ENCODE results near the gene CD99L2. TPM values are rescaled to one million over a fixed set of nuclear protein-coding genes. Genes with fewer than 3 reads are reported as not detected.

The CD99L2 gene
- total and polyA plus RNA-seq, 10 donors: 8.2 to 51.8 (median 31.8) TPM

DNA sequence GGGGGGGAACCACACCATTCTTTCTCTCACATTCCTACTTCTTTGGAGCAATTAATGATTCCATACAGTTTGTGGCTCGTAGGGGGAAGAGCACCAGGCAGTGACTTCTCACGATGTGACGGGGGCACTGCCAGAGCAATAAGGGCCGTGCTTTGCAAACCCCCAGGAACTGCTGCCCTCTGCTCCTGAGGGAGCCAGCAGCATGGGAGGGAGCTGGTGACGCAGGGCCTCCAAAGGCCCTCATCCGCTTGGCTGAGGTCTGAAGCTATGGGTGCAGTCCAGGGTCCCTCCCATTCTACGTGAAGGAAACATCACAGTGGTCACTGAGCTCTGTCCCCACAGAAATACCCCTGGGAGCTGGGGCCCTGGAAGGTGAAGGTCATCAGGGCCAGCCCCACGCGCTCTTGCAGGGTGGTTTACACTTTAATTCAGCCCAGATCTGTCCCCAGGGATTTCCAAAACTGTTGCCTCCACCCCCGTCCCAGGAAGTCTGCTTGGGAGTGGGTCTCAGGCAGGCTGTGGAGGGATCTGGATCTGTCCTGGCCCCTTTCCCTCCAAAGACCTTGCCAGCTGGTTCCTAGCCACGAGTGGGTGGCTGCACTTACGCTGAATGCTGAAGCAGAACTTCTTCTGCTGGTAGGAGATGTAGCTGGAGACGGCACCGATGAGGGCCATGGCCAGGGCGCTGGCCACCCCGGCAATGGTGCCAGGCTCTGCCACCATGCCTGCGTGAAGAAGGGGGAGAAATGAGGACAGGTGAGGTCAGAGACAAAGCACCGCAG, 122.7 kb downstream of the CD99L2 start:
- intact Hi-C loops (cut with DNase I; ENCODE audit: low total_unique reads): no loop called here
- no peak overlapping the region for H3K4me3 ChIP-seq
- H3K4me1 ChIP-seq: peaks cover 0 to 5% (median 0%) of the 10 kb centered on the region in 6 donors
- H3K27ac ChIP-seq: no peak overlapping the region
- H3K27me3 ChIP-seq (replicated peaks in 1 of 7): no peaks in the 10 kb centered on the region
- no peaks in the 10 kb centered on the region for H3K9me3 ChIP-seq
- peaks cover 0 to 23% (median 0%) of the 10 kb centered on the region in 6 donors for H3K36me3 ChIP-seq
- TF ChIP-seq POLR2AphosphoS5 (IDR thresholded peaks at IDR 0.05) (no peak), POLR2A (IDR thresholded peaks at IDR 0.05) (no peak)
- TF ChIP-seq, protein P1, sequence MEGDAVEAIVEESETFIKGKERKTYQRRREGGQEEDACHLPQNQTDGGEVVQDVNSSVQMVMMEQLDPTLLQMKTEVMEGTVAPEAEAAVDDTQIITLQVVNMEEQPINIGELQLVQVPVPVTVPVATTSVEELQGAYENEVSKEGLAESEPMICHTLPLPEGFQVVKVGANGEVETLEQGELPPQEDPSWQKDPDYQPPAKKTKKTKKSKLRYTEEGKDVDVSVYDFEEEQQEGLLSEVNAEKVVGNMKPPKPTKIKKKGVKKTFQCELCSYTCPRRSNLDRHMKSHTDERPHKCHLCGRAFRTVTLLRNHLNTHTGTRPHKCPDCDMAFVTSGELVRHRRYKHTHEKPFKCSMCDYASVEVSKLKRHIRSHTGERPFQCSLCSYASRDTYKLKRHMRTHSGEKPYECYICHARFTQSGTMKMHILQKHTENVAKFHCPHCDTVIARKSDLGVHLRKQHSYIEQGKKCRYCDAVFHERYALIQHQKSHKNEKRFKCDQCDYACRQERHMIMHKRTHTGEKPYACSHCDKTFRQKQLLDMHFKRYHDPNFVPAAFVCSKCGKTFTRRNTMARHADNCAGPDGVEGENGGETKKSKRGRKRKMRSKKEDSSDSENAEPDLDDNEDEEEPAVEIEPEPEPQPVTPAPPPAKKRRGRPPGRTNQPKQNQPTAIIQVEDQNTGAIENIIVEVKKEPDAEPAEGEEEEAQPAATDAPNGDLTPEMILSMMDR (IDR thresholded peaks at IDR 0.05 in 8 of 11, conservative IDR thresholded peaks at IDR 0.05 in 3 of 11): no peak
- no peak for DNase-seq
- WGBS, 5 donors: 82 to 97% (median 92%) methylated on average over 10 to 18 of the region's 18 CpGs

DNA sequence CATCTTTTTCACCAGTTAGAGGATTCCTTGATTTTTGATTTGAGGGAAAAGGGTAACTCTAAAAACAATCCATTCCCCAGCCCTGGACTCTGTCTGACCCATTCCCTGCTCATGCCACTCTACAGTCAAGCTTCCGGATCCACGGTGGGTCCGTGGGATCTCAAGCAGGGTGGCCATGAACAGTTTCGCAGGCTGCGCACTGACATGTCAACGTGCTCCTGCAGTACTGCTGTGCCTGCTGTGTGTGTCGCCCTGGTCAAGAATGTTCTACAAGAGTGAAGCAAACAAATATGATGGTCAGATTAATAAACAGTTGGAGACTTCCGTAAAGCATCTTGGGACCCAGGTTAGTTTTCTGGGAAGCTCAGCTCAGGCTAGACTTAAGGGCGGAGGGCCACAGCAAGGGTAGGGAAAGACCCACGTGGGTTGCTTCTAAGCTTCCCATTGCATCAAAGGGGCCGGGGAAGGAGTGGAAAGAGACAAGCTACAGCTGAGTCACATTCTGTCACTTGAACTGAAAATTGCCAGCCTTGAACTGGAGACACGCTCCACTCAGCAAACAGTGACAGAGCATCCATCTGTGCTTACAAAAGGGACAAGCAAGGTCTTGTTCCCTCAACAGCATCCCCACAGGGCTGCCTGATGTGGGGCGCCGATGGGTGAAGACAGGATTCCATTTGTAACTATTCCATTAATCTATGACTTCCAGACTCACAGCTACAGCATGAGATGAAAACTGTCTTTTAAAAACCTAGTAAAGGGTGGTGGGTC, 123.5 kb downstream of the CD99L2 start:
- no peak for TF ChIP-seq POLR2A (IDR thresholded peaks at IDR 0.05)
- TF ChIP-seq POLR2AphosphoS5 (IDR thresholded peaks at IDR 0.05): no peak
- TF ChIP-seq, protein P1 (IDR thresholded peaks at IDR 0.05 in 8 of 11, conservative IDR thresholded peaks at IDR 0.05 in 3 of 11): no peak
- intact Hi-C loops (cut with DNase I; ENCODE audit: low total_unique reads): loop anchor here (5.0 kb wide), 2 partner anchors 227 to 307 kb away; no protein-coding TSS in a partner anchor
- Histone ChIP-seq H3K4me1 (peaks cover 0 to 5% (median 0%) of the 10 kb centered on the region in 6 donors), H3K27me3 (replicated peaks in 1 of 7) (no peaks in the 10 kb centered on the region), H3K4me3 (no peak overlapping the region), H3K27ac (no peak overlapping the region), H3K9me3 (no peaks in the 10 kb centered on the region), H3K36me3 (peaks cover 0 to 31% (median 0%) of the 10 kb centered on the region in 6 donors)
- WGBS, 5 donors: 89 to 97% (median 94%) methylated on average over 11 to 14 of the region's 14 CpGs
- no peak for DNase-seq

DNA sequence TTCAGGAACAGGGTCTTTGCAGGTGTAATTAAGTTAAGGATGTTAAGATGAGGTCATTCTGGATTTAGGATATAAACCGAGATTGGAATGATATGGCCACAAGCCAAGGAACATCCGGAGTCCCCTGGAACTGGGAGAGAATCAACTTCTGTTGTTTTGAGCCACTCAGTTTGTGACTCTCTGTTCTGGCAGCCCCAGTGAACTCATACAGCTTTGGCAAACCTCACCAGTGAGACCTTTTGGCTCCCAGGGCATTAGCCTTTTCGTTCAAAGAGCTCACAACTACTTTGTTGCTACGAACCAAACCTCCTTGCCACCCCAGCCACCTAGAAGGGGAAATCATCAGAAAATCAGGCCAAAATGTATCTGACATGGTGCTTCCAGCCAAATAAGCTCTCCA, 124.8 kb downstream of the CD99L2 start:
- Histone ChIP-seq H3K27me3 (replicated peaks in 1 of 7) (no peaks in the 10 kb centered on the region), H3K36me3 (peaks cover 0 to 43% (median 0%) of the 10 kb centered on the region in 6 donors), H3K9me3 (no peaks in the 10 kb centered on the region), H3K27ac (peak overlapping the region in 1 of 8 donors; percentile 13), H3K4me1 (peaks cover 0 to 5% (median 0%) of the 10 kb centered on the region in 6 donors), H3K4me3 (no peak overlapping the region)
- TF ChIP-seq POLR2AphosphoS5 (IDR thresholded peaks at IDR 0.05) (no peak), POLR2A (IDR thresholded peaks at IDR 0.05) (no peak)
- TF ChIP-seq, protein P1 (IDR thresholded peaks at IDR 0.05 in 8 of 11, conservative IDR thresholded peaks at IDR 0.05 in 3 of 11): no peak
- intact Hi-C loops (cut with DNase I; ENCODE audit: low total_unique reads): loop anchor here (5.0 kb wide), 2 partner anchors 229 to 309 kb away; no protein-coding TSS in a partner anchor
- WGBS, 5 donors: 65 to 92% (median 75%) methylated on average over 4 of the region's 4 CpGs
- no peak for DNase-seq

Measured in spleen (tissue), 11 donors.